ENCODE data around the gene SEL1L. TPM values are rescaled to one million over a fixed set of nuclear protein-coding genes. Genes with fewer than 3 reads are reported as not detected.

The SEL1L gene
- polyA plus RNA-seq, 3 donors from 2014 or later = 29.3 to 41.7 (median 31.0) TPM

GRCh38 chr14:81459912-81460311 lies 73.7 kb downstream of the SEL1L start:
- H3K9me3 Mint-ChIP-seq = no peaks in the 10 kb centered on the region
- DNase-seq = no peak
- no peak overlapping the region for H3K4me3 Mint-ChIP-seq
- no peak overlapping the region for H3K27ac Mint-ChIP-seq
- H3K27me3 Mint-ChIP-seq (ENCODE audit: low read depth in 3 of 3) = peaks cover 0 to 4% (median 3%) of the 10 kb centered on the region in 3 donors
- H3K4me1 Mint-ChIP-seq = peaks cover 10 to 13% of the 10 kb centered on the region in 2 donors
- H3K36me3 Mint-ChIP-seq = no peaks in the 10 kb centered on the region

GRCh38 chr14:81458352-81458751 lies 75.3 kb downstream of the SEL1L start:
- Mint-ChIP-seq H3K9me3 (no peaks in the 10 kb centered on the region), H3K4me3 (no peak overlapping the region), H3K4me1 (peaks cover 4 to 5% of the 10 kb centered on the region in 2 donors), H3K27me3 (ENCODE audit: low read depth in 3 of 3) (peaks cover 0 to 4% (median 3%) of the 10 kb centered on the region in 3 donors), H3K27ac (no peak overlapping the region), H3K36me3 (no peaks in the 10 kb centered on the region)
- no peak for DNase-seq

- Mint-ChIP-seq H3K36me3 (no peaks in the 10 kb centered on the region), H3K4me1 (peaks cover 8 to 14% of the 10 kb centered on the region in 2 donors), H3K27me3 (ENCODE audit: low read depth in 3 of 3) (peaks cover 0 to 6% (median 3%) of the 10 kb centered on the region in 3 donors), H3K27ac (no peak overlapping the region), H3K4me3 (no peak overlapping the region), H3K9me3 (no peaks in the 10 kb centered on the region)
- DNase-seq = no peak
Observed at GRCh38 chr14:81455390-81455789, 78.3 kb downstream of the SEL1L start.

- Mint-ChIP-seq H3K36me3 (no peaks in the 10 kb centered on the region), H3K27me3 (ENCODE audit: low read depth in 3 of 3) (peaks cover 0 to 6% (median 3%) of the 10 kb centered on the region in 3 donors), H3K27ac (no peak overlapping the region), H3K9me3 (no peaks in the 10 kb centered on the region), H3K4me3 (no peak overlapping the region), H3K4me1 (peaks cover 8 to 14% of the 10 kb centered on the region in 2 donors)
- no peak for DNase-seq
Observed at GRCh38 chr14:81454572-81455218, 79.0 kb downstream of the SEL1L start.

- Mint-ChIP-seq H3K36me3 (no peaks in the 10 kb centered on the region), H3K27me3 (ENCODE audit: low read depth in 3 of 3) (peaks cover 0 to 17% (median 0%) of the 10 kb centered on the region in 3 donors), H3K4me3 (no peak overlapping the region), H3K27ac (no peak overlapping the region), H3K4me1 (peaks cover 4 to 9% of the 10 kb centered on the region in 2 donors), H3K9me3 (no peaks in the 10 kb centered on the region)
- DNase-seq = peak; percentile 24 to 43 (median 27)
Observed at GRCh38 chr14:81453166-81453766, 80.4 kb downstream of the SEL1L start.

GRCh38 chr14:81452341-81453133 lies 81.1 kb downstream of the SEL1L start:
- DNase-seq = no peak
- Mint-ChIP-seq H3K4me1 (peaks cover 4 to 9% of the 10 kb centered on the region in 2 donors), H3K27ac (no peak overlapping the region), H3K4me3 (no peak overlapping the region), H3K36me3 (no peaks in the 10 kb centered on the region), H3K9me3 (no peaks in the 10 kb centered on the region), H3K27me3 (ENCODE audit: low read depth in 3 of 3) (peaks cover 0 to 18% (median 0%) of the 10 kb centered on the region in 3 donors)

GRCh38 chr14:81450976-81451375 lies 82.7 kb downstream of the SEL1L start:
- Mint-ChIP-seq H3K36me3 (no peaks in the 10 kb centered on the region), H3K27ac (no peak overlapping the region), H3K4me3 (no peak overlapping the region), H3K27me3 (ENCODE audit: low read depth in 3 of 3) (peaks cover 0 to 20% (median 0%) of the 10 kb centered on the region in 3 donors), H3K4me1 (peaks cover 4 to 9% of the 10 kb centered on the region in 2 donors), H3K9me3 (no peaks in the 10 kb centered on the region)
- no peak for DNase-seq

GRCh38 chr14:81450100-81450531 lies 83.5 kb downstream of the SEL1L start:
- no peak for DNase-seq
- Mint-ChIP-seq H3K27me3 (ENCODE audit: low read depth in 3 of 3) (peaks cover 0 to 20% (median 0%) of the 10 kb centered on the region in 3 donors), H3K4me1 (peaks cover 4 to 9% of the 10 kb centered on the region in 2 donors), H3K36me3 (no peaks in the 10 kb centered on the region), H3K9me3 (no peaks in the 10 kb centered on the region), H3K27ac (no peak overlapping the region), H3K4me3 (no peak overlapping the region)

- H3K4me3 Mint-ChIP-seq = no peak overlapping the region
- no peak overlapping the region for H3K27ac Mint-ChIP-seq
- peaks cover 0 to 23% (median 0%) of the 10 kb centered on the region in 3 donors for H3K27me3 Mint-ChIP-seq (ENCODE audit: low read depth in 3 of 3)
- H3K9me3 Mint-ChIP-seq = no peaks in the 10 kb centered on the region
- no peaks in the 10 kb centered on the region for H3K36me3 Mint-ChIP-seq
- DNase-seq = no peak
- H3K4me1 Mint-ChIP-seq = peaks cover 4 to 9% of the 10 kb centered on the region in 2 donors
Observed at GRCh38 chr14:81449576-81449975, 84.1 kb downstream of the SEL1L start.

- no peak overlapping the region for H3K27ac Mint-ChIP-seq
- peaks cover 4 to 9% of the 10 kb centered on the region in 2 donors for H3K4me1 Mint-ChIP-seq
- H3K9me3 Mint-ChIP-seq = no peaks in the 10 kb centered on the region
- H3K4me3 Mint-ChIP-seq = no peak overlapping the region
- no peak for DNase-seq
- H3K36me3 Mint-ChIP-seq = no peaks in the 10 kb centered on the region
- peaks cover 0 to 24% (median 0%) of the 10 kb centered on the region in 3 donors for H3K27me3 Mint-ChIP-seq (ENCODE audit: low read depth in 3 of 3)
Observed at GRCh38 chr14:81449114-81449513, 84.5 kb downstream of the SEL1L start.

GRCh38 chr14:81447021-81447764 lies 86.5 kb downstream of the SEL1L start:
- Mint-ChIP-seq H3K9me3 (peaks cover 0 to 1% (median 0%) of the 10 kb centered on the region in 6 donors), H3K27me3 (ENCODE audit: low read depth in 3 of 3) (peaks cover 0 to 31% (median 0%) of the 10 kb centered on the region in 3 donors), H3K4me3 (no peak overlapping the region), H3K27ac (no peak overlapping the region), H3K4me1 (no peaks in the 10 kb centered on the region), H3K36me3 (no peaks in the 10 kb centered on the region)
- DNase-seq = no peak

- H3K36me3 Mint-ChIP-seq = no peaks in the 10 kb centered on the region
- H3K4me3 Mint-ChIP-seq = no peak overlapping the region
- no peak for DNase-seq
- peaks cover 0 to 34% (median 0%) of the 10 kb centered on the region in 3 donors for H3K27me3 Mint-ChIP-seq (ENCODE audit: low read depth in 3 of 3)
- H3K4me1 Mint-ChIP-seq = no peaks in the 10 kb centered on the region
- no peak overlapping the region for H3K27ac Mint-ChIP-seq
- peaks cover 0 to 1% (median 0%) of the 10 kb centered on the region in 6 donors for H3K9me3 Mint-ChIP-seq
Observed at GRCh38 chr14:81446279-81447007, 87.2 kb downstream of the SEL1L start.

- DNase-seq = no peak
- H3K4me1 Mint-ChIP-seq = peaks cover 6 to 9% of the 10 kb centered on the region in 2 donors
- no peaks in the 10 kb centered on the region for H3K36me3 Mint-ChIP-seq
- no peak overlapping the region for H3K4me3 Mint-ChIP-seq
- no peak overlapping the region for H3K27ac Mint-ChIP-seq
- H3K27me3 Mint-ChIP-seq (ENCODE audit: low read depth in 3 of 3) = peaks cover 5 to 37% (median 18%) of the 10 kb centered on the region in 3 donors
- peaks cover 0 to 4% (median 0%) of the 10 kb centered on the region in 6 donors for H3K9me3 Mint-ChIP-seq
Observed at GRCh38 chr14:81441626-81442134, 92.0 kb downstream of the SEL1L start.
